Activated B cell treated with CpG ODN at 0.5 μM for 24 hours (primary cell): ENCODE results near the gene BCO2. TPM values are rescaled to one million over a fixed set of nuclear protein-coding genes. Genes with fewer than 3 reads are reported as not detected.

Source experiments
- ATAC-seq: fragments of 200-7000 bp; cut with Tn5 transposase; one replicate; pipeline ENCODE4 v1.10.0; 2021; ENCODE audit warnings: low read depth, mild to moderate bottlenecking, moderate library complexity
- CTCF ChIA-PET: fragments of 350-600 bp; sonication (Branson Sonifier 250); formaldehyde crosslinking; loops from one replicate; lab custom pipeline; 2021; ENCODE audit warnings: antibody characterized with exemption; lab: Charles Lee
- POLR2A ChIA-PET: fragments of 350-600 bp; sonication (Branson Sonifier 250); formaldehyde crosslinking; loops from one replicate; lab custom pipeline; 2021; ENCODE audit warnings: antibody characterized with exemption; lab: Charles Lee
- DNase-seq: peaks from one replicate; pipeline ENCODE4 v3.0.0; 2022
- H3K27ac Mint-ChIP-seq: one replicate; pipeline ENCODE4 v1.8.0; 2020; ENCODE audit warnings: mixed read lengths
- H3K27me3 Mint-ChIP-seq: one replicate; pipeline ENCODE4 v1.8.0; 2021; ENCODE audit warnings: mixed read lengths
- H3K36me3 Mint-ChIP-seq: one replicate; pipeline ENCODE4 v1.8.0; 2021; ENCODE audit warnings: low read depth, mixed read lengths
- H3K4me1 Mint-ChIP-seq: one replicate; pipeline ENCODE4 v1.8.0; 2021; ENCODE audit warnings: mixed read lengths
- H3K4me3 Mint-ChIP-seq: one replicate; pipeline ENCODE4 v1.8.0; 2020; ENCODE audit warnings: mild to moderate bottlenecking, mixed read lengths
- H3K9me3 Mint-ChIP-seq: one replicate; pipeline ENCODE4 v1.8.0; 2020; ENCODE audit warnings: mixed read lengths
- CTCF ChIP-seq: fragments of 200-600 bp; IDR thresholded peaks from one replicate; pipeline ENCODE4 v1.8.0; 2022; ENCODE audit warnings: antibody characterized with exemption, mild to moderate bottlenecking
- intact Hi-C: fragments of 100-400 bp; cut with micrococcal nuclease; formaldehyde crosslinking; loops from one replicate; pipeline ENCODE4 v1.15.1; 2024
- total RNA-seq: library from RNA; stranded (reverse); gene quantifications from 2 replicates; pipeline ENCODE4 v1.2.3, GENCODE V29; 2022

BCO2 gene
- total RNA-seq, 1 donor from 2014 or later: 1.4 TPM

GRCh38 chr11:112226831-112227401, 51.6 kb downstream of the BCO2 start:
- TF ChIP-seq CTCF: no peak
- intact Hi-C loops: loop anchor here (1.0 to 2.0 kb wide), 9 partner anchors 54 to 1798 kb away; partner anchors contain the start of genes ALG9, CFAP68, FDX1 and FDXACB1

GRCh38 chr11:112227471-112227870, 52.2 kb downstream of the BCO2 start:
- Mint-ChIP-seq H3K4me3 (peak overlapping the region; percentile 92), H3K27ac (peak overlapping the region; percentile 96), H3K27me3 (no peaks in the 10 kb centered on the region), H3K9me3 (no peaks in the 10 kb centered on the region), H3K4me1 (peaks cover 13% of the 10 kb centered on the region), H3K36me3 (peaks cover 41% of the 10 kb centered on the region)
- intact Hi-C loops: loop anchor here (2.0 kb wide), 6 partner anchors 53 to 1799 kb away; partner anchors contain the start of genes ALG9, CFAP68, FDX1 and FDXACB1
- TF ChIP-seq CTCF: no peak
- POLR2A ChIA-PET: interaction anchor here (1.3 to 3.1 kb wide), 3 partner anchors 48 to 356 kb away, joined by 3 to 26 read pairs (median 7); partner anchors contain the start of gene ALG9
- CTCF ChIA-PET: interaction anchor here (2.8 kb wide), 1 partner anchor 53 kb away, joined by 17 read pairs; no protein-coding TSS in a partner anchor
- ATAC-seq (no peak), DNase-seq (no peak)

More at GRCh38 chr11:112226831-112227401, 51.6 kb downstream of the BCO2 start:
- Mint-ChIP-seq H3K4me1 (peaks cover 13% of the 10 kb centered on the region), H3K27me3 (no peaks in the 10 kb centered on the region), H3K27ac (peak overlapping the region; percentile 96), H3K9me3 (no peaks in the 10 kb centered on the region), H3K36me3 (peaks cover 41% of the 10 kb centered on the region), H3K4me3 (peak overlapping the region; percentile 92)
- DNase-seq (no peak), ATAC-seq (peak; percentile 59)
- ChIA-PET POLR2A (interaction anchor here (0.7 to 3.1 kb wide), 9 partner anchors 8 to 1087 kb away, joined by 3 to 26 read pairs (median 7); partner anchors contain the start of genes ALG9 and TTC12), CTCF (interaction anchor here (1.2 to 2.8 kb wide), 2 partner anchors 9 to 53 kb away, joined by 3 to 17 read pairs; no protein-coding TSS in a partner anchor)

GRCh38 chr11:112228706-112229105, 53.4 kb downstream of the BCO2 start:
- Mint-ChIP-seq H3K4me3 (no peak overlapping the region), H3K36me3 (peaks cover 48% of the 10 kb centered on the region), H3K27ac (no peak overlapping the region), H3K9me3 (no peaks in the 10 kb centered on the region), H3K27me3 (no peaks in the 10 kb centered on the region), H3K4me1 (peaks cover 13% of the 10 kb centered on the region)
- CTCF ChIA-PET: no interaction called here
- POLR2A ChIA-PET: no interaction called here
- intact Hi-C loops: no loop called here
- ATAC-seq (no peak), DNase-seq (no peak)
- TF ChIP-seq CTCF: no peak

GRCh38 chr11:112229159-112229558, 53.8 kb downstream of the BCO2 start:
- POLR2A ChIA-PET: no interaction called here
- CTCF ChIA-PET: interaction anchor here (3.3 kb wide), 1 partner anchor 52 kb away, joined by 16 read pairs; no protein-coding TSS in a partner anchor
- Mint-ChIP-seq H3K27me3 (no peaks in the 10 kb centered on the region), H3K27ac (no peak overlapping the region), H3K4me1 (peaks cover 13% of the 10 kb centered on the region), H3K9me3 (no peaks in the 10 kb centered on the region), H3K36me3 (peaks cover 51% of the 10 kb centered on the region), H3K4me3 (no peak overlapping the region)
- ATAC-seq (no peak), DNase-seq (no peak)
- intact Hi-C loops: no loop called here
- TF ChIP-seq CTCF: no peak

GRCh38 chr11:112229746-112230433, 54.6 kb downstream of the BCO2 start:
- peaks cover 55% of the 10 kb centered on the region for H3K36me3 Mint-ChIP-seq
- ATAC-seq: no peak
- CTCF ChIA-PET: interaction anchor here (3.3 kb wide), 1 partner anchor 51 kb away, joined by 16 read pairs; no protein-coding TSS in a partner anchor
- DNase-seq: no peak
- POLR2A ChIA-PET: interaction anchor here (1.6 kb wide), 1 partner anchor 1544 kb away, joined by 4 read pairs; the partner anchor contains the start of gene ZW10
- intact Hi-C loops: no loop called here
- peaks cover 13% of the 10 kb centered on the region for H3K4me1 Mint-ChIP-seq
- no peaks in the 10 kb centered on the region for H3K27me3 Mint-ChIP-seq
- no peak overlapping the region for H3K27ac Mint-ChIP-seq
- no peak overlapping the region for H3K4me3 Mint-ChIP-seq
- no peaks in the 10 kb centered on the region for H3K9me3 Mint-ChIP-seq
- no peak for TF ChIP-seq CTCF
